Ovary (tissue), 3 donors: ENCODE data around the gene GRID1.

Source experiments
- CTCF ChIP-seq, 3 donors: fragments of 450-650 bp in 2 of 3; fragments of 200-600 bp in 1 of 3; IDR thresholded peaks; one replicate each; pipeline versions ENCODE4 v1.5.1 to v1.8.0; 2016 to 2022; ENCODE audit warnings: antibody characterized with exemption in 3 of 3, mild to moderate bottlenecking in 1 of 3
- EP300 ChIP-seq: sonication (generic); formaldehyde crosslinking; IDR thresholded peaks from one replicate; pipeline ENCODE4 v1.6.1; 2017; ENCODE audit warnings: antibody characterized with exemption
- POLR2A ChIP-seq: fragments of 450-650 bp; IDR thresholded peaks from one replicate; pipeline ENCODE4 v1.6.1; 2017; ENCODE audit warnings: antibody characterized with exemption, mild to moderate bottlenecking, moderate library complexity
- donor health status: DM: no; HTN: no; CAD: no.

- no peak for TF ChIP-seq CTCF (IDR thresholded peaks at IDR 0.05)
- no peak for TF ChIP-seq POLR2A
- TF ChIP-seq EP300 = no peak
Observed at GRCh38 chr10:86232644-86233043, 134.0 kb downstream of the GRID1 start.
